SK-N-MC (cell line): Measurements from ENCODE around the gene LRP1B.

Experiments used
- EZH2 ChIP-seq: fragments of 200-600 bp; sonication (generic); IDR thresholded peaks from one replicate; pipeline ENCODE4 v1.6.1; 2017; ENCODE audit warnings: antibody characterized with exemption
- POLR2AphosphoS5 ChIP-seq: IDR thresholded peaks from 2 replicates; pipeline ENCODE4 v1.6.1; 2012; ENCODE audit warnings: mild to moderate bottlenecking, low read depth, low read length, borderline replicate concordance

DNA sequence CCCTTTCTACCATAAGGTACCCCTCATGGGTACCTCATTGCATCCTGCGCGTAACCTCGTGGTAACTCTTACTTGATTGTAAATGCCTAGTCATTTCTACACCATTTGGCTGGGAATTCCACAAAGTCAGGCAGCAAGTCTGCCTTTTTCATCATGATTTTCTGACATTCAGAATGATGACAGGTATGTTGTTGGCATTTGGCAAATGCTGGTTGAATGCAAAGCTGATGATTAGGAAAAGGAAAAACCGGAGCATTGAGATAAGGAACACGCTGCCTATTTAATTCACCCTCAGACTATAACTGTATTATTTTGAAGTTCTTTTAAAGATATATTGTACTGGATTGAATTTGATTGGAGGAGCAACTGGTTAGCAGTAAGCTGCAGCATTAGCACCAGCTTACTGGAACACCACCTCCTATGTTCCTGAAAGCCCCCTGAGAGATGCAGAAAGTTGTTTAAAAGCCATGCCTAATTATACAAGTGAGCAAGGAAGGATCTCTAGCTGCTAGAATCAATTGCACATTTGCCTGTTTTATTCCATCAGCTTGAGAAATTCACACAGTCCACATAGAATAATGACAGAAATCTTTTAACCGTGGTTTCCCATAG, 520.1 kb downstream of the LRP1B start:
- no peak for TF ChIP-seq EZH2
- no peak for TF ChIP-seq POLR2AphosphoS5
